NCI-H1048 (cell line): ENCODE measurements around the gene THPO.

Experiments used
- DNase-seq: peaks from one replicate; lab custom pipeline; 2025; lab: John Stamatoyannopoulos, UW

The THPO gene

DNA sequence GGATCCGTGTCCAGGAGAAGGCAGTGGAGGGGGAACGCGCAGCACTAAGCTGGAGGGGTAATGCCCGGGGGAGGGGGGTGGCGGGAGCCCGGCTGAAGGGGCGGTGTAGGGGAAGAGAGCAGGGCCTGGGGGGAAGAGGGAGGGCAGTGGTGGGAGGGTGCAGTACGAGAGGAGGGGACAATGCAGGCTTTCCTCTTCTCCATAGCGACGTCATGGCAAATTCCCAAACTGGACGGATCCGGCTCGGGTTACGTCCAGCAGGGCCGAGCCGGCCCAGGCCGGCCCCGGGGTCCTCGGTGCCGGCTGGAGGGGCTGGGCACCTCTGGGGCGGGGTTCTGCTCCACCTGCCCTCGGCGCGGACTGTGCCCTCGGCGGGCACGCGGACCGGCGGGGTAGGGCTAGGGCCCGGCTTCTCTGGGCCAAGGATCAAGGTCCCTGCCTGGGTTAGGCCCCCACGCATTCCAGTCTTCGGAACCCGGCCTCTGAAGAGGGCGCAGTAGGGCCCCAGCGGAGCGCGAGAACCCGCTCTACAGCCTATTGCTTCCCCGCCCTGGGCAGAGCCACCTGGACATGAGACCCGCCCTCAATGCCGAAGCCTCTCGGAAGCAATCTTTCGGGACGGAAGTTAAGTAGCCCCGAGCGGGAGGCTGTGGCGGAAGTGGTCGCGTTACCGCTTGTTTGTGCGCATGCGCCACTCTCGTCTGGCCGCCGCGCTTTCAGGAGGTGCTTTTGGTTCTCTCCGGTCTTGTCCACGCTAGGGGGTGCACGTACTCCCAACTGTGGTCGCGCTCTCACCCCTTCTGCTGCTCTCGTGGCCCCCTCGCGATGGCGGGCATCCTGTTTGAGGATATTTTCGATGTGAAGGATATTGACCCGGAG lies 15.1 kb downstream of the THPO start:
- DNase-seq, result peak; percentile 96

GRCh38 chr3:184361932-184362667 lies 15.9 kb downstream of the THPO start:
- no peak for DNase-seq

DNA sequence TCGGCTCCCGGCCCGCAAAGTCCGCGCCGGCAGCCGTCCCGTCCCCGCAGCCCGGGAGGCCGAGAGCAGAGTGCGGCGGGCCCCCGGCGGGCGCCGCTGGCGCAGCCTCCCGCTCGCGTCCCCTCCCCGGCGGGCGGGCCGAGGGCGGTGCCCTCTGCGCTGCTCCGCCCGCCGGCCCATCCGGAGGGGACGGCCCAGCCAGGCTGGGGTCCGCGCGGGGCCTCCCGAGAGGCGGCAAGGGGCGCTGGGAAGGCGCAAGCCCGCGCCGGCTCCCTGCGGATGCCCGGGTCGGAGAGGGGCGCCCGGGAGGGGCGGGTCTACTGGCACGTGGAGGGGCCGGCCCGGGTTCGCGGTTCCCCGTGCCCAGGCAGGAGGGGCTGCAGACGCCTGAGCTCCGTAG lies 16.5 kb downstream of the THPO start, which contains the start of the genes CLCN2 and POLR2H:
TSS of gene CLCN2 (minus strand) at position 74 of the 400 bp plus-strand sequence. CDS start 126 bp downstream, outside the sequence.
TSS of gene POLR2H (plus strand) at position 179 of the 400 bp plus-strand sequence. CDS start 1,783 bp downstream, outside the sequence.
- peak; percentile 39 for DNase-seq

GRCh38 chr3:184360929-184361531 lies 17.0 kb downstream of the THPO start:
- no peak for DNase-seq

- DNase-seq, result no peak
These were observed 17.7 kb downstream of the THPO start for GRCh38 chr3:184360070-184360928.

DNA sequence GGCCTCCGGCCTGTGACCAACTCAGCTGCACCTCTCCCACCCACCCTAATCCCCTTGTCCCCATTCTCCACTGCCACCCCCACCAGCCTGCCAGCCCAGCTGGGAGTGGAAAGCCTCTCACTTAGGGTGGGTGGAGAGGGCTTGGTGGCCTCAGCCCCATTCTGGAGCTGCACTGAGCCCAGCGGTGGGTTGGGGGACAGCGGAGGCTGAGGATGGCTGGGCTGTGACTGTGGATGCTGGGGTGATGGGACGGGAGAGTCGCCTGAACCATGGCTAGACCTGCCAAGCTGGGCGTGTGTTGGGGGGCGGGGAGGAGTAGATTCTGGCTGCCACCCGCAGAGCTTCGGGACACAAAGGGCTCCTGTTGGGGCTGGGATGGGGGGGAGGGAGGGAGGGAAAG lies 18.4 kb downstream of the THPO start:
- DNase-seq, result no peak

GRCh38 chr3:184358921-184359350 lies 19.1 kb downstream of the THPO start:
- DNase-seq, result no peak

GRCh38 chr3:184358124-184358767 lies 19.8 kb downstream of the THPO start:
- no peak for DNase-seq

DNA sequence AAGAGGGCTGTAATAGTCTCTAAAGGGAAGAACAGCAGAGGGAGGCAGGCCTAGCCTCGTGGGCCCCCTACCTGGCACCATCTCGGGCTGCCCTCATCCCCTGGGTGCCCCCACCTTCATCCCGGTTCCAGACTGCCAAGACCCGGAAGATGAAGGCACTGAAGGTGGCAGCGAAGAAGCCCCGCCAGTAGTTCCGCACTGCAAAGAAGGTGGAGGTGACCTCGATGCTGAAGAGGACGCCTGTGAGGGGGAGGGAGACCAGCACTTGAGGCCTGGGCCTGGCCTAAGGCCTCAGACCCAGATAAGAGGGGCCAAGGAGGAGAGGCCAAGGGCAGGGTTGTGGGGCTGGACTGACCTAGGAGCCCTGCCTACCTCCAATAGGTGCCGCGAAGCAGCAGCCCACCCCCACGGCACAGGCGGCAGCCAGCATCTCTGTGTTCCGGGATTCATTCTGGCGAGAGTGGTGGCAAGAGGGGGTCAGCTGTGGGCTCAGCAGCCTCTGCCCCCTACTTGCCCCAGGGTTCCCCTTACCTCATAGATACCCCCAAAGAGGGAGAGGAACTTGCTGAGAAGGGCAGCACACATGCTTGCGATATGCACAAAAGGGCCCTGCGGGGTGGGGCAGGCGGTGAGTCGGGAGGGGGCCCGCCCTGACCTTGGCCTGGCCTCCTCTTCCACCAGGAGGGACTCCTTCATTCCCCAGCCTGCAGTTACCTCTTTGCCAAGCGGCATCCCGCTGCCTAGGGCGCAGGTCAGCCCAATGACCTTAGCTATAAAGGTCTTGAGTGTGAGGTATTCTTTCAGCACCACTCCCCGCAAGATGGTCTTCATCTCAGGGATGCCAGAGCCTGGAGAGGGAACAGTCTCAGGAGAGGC lies 20.5 kb downstream of the THPO start:
- DNase-seq, result no peak

- DNase-seq, result no peak
These were observed 22.6 kb downstream of the THPO start for GRCh38 chr3:184355261-184356040.

DNA sequence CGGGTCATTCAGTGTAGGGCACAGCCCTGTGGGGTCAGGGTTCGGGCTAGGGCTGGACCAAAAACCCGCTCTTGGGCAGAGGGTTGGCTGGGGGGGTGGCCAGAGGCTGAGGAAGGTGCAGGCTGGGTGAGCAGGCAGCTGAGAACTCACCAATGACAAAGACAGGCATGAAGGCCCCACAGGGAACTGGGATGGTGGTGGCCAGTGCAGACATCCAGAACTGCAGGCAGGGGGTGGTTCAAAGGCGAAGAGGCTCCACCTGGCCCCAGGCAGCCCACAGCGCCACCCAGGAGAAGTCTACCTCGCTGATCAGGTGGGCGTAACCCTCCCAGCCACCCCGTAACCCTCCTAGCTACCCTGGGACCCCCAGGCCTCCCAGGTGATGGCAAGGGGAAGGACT lies 23.3 kb downstream of the THPO start:
- DNase-seq, result no peak

GRCh38 chr3:184354121-184354728 lies 23.8 kb downstream of the THPO start:
- DNase-seq, result no peak

DNA sequence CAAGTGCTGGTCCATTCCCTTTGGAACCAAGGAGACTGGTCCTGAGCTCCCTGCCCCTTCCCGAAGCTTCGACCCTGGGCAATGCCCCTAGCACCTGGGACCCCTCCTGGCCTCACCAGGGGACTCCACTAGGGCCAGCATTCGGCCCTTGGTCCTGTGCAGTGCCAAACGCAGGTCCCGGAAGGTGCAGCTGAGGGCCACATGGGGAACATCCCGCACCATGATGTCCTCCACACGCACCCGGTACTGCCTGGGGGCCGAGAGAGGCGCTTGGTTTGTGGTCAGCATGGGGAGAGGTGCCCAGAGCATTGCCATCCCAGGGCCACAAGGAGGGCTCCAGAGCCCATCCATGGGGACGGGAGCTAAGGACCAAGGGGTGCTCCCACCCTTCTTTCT lies 24.5 kb downstream of the THPO start:
- DNase-seq, result no peak

- DNase-seq, result no peak
These were observed 25.0 kb downstream of the THPO start for GRCh38 chr3:184352897-184353545.

DNA sequence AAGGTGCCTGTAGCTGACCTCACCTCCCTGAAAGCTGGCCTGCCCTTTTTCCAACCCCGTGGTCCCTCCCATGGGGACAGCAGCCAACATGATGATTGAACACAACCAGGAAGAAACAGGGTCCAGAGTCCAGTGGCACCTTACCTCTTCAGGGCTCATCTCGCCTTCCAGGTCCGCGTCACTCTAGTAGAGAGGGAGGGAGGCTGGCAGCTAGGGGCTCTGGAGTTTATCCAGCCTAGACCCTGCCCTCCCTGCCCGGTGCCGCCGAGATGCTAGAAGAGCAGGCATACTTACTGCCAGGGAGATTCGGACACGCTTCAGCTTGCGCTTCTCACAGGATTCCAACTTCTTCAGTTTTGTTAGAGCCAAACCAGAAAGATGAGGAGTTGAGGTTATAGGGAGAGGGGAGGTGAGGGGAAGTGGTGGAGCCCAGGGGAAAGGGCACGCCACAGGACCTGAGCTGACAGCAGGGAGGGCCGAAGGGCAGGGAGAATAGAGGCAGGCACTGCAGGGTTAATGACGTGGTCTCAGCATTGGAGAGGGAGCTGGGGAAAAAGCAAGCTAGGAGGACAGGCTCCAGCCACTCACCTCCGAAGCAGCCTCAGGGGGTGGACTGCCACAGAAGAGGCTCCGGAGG lies 25.7 kb downstream of the THPO start:
- DNase-seq, result no peak

- no peak for DNase-seq
These were observed 26.4 kb downstream of the THPO start for GRCh38 chr3:184351511-184352148.

DNA sequence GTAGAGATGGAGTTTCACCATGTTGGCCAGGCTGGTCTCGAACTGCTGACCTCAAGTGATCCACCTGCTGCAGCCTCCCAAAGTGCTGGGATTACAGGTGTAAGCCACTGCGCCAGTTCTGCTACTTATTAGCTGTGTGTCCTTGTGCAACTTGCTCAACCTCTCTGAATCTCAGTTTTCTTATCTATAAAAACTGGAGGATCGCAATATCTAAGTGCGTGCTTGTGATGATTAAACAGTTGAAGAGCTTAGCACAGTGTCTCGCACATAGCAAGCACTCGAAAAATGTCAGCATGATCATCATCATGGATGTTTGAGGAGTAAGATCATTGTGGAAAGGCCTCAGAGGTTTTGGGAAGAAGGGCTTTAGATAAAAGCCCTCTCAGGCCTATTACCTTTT lies 27.4 kb downstream of the THPO start:
- no peak for DNase-seq
